Stimulated activated CD4-positive, alpha-beta T cell treated with anti-CD3 and anti-CD28 coated beads, Interleukin-1b, Interleukin-23, amount 100 ng/mL, for 24 hours (primary cell): Measurements from ENCODE around the gene PPP5C.
"Not testable (repeated sequence)": the region's sequence is repeated elsewhere in the genome, so short reads cannot be mapped to it uniquely, and the experiment has no call there.

ENCODE experiments used
- DNase-seq, 4 experiments: peaks; one replicate each; pipeline ENCODE4 v3.0.0-alpha.2; 2020; ENCODE audit warnings: low read depth in 4 of 4, low spot score in 1 of 4

The PPP5C gene

DNA sequence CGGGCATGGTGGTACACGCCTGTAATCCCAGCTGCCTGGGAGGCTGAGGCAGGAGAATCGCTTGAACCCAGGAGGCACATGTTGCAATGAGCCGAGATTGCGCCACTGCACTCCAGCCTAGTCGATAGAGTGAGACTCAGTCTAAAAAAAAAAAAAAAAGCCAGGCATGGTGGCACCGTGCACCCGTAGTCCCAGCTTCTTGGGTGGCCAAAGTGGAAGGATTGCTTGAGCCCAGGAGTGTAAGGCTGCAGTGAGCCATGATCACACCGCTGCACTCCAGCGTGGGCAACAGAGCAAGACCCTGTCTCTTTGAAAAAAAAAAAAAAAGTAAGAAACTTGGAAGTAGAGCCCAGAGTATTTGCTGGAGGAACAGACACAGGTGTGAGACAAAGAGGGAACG is 38.7 kb downstream of the PPP5C start:
- DNase-seq = no peak

DNA sequence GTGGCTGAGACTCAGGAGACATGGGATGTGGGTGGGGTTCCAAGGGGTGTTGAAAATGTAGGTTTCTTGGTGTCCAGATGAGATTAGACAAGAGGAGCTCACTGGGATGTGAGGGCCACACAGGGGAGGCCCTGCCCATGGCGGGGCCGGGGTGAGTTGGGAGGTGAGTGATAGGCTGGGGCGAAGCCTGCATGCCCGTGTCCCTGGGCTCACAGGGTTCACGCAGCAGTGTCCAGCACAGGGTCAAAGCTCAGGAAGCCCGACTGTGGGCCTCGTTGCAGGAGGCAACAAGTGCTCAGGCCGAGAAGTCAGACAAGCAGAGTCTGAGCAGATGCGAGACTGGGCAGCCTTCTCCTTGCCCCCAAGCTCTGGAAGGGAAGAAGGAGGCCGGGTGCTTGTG is 39.3 kb downstream of the PPP5C start:
- no peak for DNase-seq

DNA sequence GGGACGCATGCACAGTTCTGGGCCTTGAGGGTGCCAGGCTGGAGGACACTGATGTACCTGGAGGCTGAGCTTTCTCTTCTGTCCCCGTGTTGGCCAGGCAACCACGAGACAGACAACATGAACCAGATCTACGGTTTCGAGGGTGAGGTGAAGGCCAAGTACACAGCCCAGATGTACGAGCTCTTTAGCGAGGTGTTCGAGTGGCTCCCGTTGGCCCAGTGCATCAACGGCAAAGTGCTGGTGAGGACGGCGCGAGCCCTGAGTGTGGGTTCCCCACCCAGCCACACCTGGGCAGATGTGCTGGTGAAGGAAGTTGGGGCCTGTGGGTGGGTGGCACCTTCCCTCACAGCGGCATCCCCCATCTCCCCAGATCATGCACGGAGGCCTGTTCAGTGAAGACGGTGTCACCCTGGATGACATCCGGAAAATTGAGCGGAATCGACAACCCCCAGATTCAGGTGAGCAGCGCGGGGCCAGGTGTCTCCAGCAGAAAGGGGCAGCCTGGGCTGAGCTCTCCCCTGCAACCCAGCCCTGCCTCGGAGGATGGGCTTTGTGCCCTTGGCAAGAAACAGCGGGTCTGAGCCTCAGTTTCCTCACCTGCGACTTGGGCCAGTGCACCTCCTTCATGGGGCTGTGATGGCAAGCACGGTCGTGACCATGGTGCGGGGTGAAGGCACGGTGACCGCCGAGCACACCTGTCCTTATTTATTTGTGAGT is 40.3 kb downstream of the PPP5C start:
- DNase-seq = no peak

DNA sequence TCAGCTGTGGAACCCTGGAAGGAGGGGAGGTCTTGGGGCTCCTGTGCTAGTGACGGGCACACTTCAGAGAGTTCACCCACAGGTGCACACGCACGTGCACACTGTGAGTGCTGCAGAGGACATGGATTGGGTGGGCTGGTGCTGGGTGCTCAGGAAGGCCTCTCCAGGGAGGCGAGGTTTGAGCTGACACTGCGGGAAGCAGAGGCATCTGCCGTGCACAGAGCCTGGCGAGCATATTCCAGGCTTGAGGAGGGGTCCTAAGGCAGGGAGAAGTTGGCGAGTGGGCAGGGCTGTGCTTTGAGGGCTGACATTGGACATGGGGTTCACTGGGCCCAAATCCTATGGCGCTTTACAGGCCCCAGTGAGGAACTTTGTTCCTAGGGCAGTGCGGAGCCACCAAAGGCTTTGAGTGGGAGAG is 40.8 kb downstream of the PPP5C start:
- DNase-seq = no peak

DNA sequence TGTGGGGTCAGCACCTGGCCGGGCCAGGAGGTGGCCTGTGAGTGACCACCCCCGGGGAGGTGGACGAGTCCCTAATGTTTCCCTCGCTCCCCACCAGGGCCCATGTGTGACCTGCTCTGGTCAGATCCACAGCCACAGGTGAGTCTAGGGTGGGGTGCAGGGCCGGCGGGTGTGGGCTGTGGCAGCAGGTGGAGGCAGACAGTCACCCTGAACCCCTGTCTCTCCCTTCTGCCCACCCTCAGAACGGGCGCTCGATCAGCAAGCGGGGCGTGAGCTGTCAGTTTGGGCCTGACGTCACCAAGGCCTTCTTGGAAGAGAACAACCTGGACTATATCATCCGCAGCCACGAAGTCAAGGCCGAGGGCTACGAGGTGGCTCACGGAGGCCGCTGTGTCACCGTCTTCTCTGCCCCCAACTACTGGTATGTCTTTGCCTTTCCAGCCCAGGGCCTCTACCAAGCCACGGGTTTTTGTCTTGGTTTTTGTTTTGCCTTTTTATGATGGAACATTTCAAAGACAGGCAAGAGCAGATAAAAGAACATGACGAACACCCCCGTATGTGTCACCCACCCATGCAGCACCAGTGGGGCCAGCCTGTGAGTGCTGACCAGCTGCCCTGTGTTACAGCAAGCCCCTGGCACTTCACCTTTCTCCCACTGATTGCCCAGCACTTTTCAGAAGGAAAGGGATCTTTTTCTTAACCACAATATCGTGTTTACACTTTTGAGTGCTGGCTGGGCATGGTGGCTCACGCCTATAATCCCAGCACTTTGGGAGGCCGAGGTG is 41.6 kb downstream of the PPP5C start:
- no peak for DNase-seq

DNA sequence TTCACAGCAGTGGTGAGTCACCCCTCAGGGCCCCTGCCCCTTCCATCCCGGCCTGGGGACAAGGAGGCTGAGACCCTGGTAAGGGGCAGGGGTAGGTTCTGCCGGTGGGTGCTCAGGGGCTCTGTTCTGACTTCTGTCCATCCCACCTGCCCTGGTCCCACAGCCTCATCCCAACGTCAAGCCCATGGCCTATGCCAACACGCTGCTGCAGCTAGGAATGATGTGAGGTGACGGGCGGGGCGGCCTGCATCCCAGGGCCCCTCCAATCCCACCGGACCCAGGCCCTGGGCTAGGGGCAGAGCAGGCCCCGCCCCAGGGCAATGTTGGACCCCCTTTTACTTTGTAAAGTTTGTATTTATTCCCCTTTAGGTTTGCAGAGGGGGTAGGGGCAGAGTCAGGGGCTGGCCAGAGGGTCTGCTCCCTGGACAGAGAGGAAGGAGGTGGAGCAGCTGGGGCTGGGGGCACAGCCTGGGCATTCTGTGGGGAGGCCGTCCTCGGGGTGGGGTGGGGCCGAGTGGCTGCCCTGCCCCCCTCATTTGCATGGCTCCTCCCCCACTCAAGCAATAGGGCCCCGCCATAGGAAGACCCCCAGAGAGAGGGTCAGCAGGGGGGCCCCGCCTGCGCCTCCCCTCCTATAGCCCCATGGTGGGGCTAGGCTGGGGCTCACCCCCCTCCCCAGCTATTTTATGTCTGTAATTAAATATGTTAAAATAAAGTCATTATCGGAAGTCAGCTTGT is 43.4 kb downstream of the PPP5C start:
- DNase-seq = no peak

DNA sequence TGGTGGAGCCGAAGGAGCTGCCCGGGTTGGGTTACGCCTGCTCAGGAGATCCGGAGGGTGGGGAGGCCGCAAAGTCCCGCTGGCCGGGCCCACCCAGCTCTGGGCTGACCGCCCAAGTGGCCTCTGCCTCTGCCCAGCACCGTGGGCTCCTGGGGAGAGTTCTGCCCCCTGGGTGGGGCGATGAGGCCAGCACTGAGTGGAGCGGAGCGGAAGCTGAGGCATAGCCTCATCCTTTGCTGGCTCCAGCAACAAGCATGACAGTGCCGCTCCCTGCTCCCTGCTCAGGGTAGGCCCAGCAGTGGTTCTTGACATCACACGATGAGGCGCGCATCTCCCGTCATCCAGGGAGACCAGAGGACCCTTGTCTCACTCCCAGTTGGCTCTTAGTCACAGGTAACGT is 44.0 kb downstream of the PPP5C start:
- DNase-seq = no peak

DNA sequence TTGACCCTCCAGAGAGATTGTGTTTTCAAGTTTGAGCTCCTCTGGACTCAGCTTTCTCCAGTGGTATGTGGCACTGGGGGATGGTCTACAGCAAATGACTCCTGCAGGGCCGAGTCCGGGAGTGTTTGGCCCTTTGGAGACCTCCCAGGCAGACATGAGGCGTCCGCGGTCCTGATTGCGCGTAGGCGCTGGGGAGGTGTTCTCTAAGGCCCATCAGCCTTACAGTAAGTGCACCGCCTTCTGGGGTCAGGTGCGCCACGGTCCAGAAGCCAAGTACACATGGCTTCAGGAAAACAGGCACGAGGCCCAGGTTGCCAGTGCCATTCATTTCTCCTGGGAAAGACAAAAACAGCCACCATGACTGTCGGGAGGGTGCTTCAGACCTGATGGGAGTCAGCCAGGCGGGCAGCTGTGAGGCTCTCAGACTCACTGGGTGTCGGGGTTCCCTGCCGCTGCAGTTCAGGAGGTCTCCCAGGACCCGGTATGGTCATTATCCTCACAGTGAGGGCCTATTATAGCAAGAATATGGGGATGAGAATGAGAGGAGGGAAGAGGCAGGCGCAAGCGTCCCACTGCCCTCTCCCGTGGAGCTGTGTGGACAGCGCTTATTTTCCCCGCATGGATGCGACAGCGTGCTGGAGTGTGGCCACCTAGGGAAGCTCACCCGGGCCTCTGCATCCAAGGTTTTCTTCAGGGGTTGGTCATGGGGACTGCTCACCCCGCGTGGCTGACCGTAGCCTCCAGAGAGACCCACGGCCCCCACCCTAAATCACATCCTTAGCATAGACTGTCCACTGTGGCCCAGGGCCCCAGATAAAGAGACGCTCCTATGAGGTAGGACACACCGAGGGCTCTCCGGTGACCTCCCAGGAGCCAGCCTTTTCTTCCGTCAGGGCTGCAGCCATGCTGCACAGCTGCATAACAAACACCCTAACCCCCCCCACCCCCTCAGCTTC is 44.7 kb downstream of the PPP5C start:
- DNase-seq = no peak

DNA sequence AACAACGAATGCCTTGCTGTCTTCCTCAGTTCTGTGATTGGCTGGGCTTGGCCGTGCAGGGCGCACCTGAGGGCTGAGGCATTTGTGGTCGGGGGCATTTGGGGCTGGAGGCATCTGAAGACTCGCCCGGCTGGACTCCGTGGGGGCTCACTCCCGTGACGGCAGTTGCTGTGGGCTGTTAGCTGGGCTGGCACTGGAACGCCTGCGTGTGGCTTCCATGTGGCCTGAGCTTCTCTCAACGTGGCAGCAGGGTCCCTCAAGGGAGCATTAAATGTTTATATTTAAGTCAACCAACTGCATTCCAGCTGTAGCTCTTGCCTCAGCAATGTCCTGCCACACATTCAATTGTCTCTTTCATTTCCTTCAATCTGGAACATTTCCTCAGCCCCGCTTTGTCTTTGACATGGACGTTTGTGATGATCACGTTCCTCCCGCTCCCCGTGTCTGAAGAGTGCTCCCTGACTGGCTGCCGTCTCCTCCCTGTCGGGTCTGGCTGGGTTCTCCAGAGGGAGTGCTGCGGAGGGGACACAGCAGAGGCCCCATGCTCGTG is 45.4 kb downstream of the PPP5C start:
- no peak for DNase-seq

DNA sequence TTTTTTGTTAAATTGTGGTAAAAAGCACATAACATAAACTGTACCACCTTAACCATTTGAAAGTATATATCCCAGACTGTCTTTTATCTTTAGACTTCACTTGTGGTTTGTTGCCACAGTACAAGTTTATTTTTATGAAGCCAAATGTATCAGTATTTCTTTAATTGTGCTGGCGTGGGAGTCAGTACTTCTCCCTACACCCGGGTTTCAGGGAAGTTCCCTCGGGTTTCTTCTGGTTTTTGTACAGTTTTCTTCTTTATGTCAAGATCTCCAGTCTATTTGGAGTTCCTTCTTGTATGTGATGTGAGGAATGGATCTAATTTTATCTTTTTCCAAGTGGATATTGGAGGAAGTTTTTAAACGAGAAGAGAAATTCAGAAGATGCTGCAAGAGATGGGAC is 46.0 kb downstream of the PPP5C start:
- no peak for DNase-seq

DNA sequence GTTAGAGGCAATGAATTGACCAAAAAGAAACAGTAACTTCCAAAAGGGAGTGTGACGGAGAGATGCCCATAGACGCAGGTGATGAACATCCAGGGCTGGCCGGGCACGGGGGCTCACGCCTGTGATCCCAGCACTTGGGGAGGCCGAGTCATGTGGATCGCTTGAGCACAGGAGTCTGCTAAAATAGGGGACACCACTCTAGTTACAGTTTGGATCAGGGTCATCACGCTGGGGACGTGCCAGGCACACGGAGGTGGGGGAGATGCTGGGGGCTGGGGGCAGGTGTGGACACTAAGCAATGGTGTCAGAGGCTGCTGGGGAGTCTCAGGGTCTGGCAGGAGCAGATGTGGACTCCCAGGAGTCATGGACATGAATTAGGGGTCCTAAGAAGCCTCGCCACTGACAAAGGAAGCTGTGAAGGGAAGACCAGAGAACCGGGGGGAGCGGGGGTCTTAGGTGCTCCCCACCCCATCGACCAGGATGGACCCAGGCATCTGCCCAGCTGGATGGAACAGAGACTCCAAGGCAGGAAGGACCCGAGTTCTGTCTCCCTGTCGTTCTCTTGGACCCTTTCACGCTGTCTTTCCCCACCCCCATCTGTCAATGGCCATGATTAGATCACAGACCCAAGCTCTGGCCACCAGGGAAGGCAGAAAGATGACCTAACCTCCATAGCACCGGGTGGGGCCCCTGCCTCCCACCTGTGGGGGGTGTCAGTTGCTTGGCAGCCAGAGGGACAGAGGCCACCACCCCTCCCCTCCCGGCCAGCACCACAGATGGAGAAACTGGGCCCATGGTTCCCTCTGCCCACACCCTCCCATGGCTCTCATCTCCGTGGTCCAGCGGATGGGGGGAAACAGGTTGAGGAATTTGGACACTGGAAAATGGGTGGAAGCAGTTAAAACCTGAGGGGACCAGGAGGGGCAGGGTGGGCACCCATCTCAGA is 46.8 kb downstream of the PPP5C start:
- DNase-seq = no peak

DNA sequence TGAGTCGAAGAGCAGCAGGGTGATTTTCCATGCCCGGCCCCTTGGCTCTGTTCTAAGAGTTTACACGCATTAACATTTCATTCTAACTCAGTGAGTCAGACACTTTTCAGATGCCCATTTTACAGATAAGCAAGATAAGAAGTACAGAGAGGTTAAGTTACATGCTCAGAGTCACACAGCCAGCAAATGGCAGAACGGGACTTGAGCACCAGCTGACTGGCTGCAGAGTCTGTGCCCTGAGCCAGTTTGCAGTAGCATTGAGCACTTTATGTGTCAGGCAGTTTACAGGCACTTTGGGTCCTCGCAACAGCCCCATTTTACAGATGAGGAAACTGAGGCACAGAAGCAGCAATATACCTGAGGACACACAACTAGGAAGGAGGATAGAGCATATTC is 47.5 kb downstream of the PPP5C start:
- DNase-seq = no peak

DNA sequence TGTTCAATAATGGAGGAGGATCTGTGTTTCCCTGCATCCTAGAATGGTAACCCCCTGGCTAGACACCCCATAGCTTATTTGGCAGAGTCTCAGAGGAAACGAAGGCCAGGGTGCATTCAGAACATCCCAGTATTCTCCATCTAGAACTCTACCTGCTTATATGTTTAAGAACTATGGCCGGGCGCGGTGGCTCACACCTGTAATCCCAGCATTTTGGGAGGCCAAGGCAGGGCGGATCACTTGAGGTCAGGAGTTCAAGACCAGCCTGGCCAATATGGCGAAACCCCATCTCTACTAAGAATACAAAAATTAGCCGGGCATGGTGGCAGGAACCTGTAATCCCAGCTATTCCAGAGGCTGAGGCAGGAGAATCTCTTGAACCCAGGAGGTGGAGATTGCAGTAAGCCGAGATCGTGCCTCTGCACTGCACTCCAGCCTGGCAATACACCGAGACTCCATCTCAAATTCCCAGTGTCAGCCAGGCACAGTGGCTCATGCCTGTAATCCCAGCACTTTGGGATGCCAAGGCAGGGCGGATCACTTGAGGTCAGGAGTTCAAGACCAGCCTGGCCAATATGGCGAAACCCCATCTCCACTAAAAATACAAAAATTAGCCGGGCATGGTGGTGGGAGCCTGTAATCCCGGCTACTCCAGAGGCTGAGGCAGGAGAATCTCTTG is 51.1 kb downstream of the PPP5C start:
- DNase-seq = not testable (repeated sequence)

DNA sequence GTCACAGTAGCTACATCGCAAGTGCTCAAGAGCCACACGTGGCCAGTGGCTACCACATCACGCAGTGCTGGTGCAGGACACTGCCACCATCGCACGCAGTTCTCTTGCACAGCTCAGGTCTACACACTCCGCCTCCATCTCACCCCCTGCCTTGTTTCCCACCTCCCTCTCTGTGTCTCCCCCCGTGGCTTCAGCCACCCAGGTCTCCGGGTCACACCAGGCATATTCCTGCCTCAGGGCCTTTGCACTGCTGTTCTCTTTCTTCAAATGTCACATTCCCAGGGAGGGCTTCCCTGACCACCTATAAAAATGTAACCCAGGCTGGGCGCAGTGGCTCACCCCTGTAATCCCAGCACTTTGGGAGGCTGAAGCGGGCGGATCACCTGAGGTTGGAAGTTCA is 55.8 kb downstream of the PPP5C start:
- no peak for DNase-seq

DNA sequence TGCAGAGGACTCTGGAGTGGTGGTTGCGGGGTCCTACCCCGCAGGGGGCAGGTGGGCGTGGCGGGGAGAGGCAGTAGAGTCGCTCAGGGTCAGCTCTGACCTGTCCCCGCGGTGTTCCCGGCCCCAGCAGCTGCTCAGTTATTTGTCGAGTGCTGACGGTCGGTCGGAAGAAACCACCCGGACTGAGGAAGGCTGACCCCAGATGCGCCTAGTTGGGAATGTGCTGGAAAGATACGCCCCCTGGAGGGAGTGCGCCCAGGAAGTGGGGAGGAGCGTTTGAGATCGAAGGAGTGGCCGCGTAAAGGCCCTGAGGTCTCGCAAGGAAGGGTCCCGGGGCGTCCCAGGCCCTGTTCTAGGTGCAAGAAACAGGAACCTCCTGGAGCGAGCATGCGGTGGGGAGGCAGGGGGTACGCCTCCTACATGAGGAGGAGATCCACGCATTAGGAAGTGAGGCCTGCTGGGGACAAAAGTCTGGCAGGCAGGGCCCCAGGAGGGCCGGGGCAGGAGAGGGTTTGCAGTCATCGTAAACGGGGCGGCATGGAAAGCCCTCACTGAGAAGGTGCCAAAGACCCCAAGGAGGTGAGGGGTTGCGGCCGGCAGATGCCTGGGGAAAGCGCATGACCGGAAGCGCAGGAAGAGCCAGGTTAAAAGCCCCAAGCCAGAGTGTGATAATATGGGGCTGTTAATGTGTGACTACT is 57.3 kb downstream of the PPP5C start:
- DNase-seq = no peak

DNA sequence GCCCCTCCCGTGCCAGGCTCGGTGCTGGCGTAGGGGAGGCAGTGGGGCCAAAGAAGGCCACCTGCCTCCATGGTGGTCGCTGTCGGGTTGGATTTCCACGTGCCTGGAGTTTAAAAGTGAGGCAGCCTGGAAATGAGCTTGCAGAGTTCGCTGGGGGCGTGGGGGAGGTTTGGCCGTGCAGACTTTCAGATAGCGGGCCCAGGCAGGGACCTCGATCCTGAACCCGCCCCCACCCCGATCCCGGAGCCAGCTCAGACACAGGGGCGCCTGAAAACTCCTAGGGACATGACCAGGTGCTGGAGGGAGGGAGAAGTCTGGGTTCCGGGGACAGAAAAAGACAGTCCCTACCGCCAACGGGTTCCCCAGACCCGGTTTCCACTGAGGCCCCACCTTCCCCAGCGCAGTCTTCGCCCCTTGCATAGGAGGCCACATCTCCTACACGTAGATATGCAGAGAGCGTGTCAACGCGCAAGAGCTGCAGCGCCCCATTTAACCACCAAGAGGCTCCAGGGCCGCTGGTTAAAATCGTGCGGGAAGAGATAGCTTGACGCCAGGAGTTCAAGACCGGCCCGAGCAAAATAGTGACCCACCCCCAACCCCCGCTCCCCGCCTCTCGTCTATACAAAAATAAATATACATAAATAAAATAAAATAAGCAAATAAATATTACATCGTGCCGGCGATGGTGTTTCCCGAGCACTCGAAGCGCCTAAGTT is 58.0 kb downstream of the PPP5C start:
- no peak for DNase-seq

DNA sequence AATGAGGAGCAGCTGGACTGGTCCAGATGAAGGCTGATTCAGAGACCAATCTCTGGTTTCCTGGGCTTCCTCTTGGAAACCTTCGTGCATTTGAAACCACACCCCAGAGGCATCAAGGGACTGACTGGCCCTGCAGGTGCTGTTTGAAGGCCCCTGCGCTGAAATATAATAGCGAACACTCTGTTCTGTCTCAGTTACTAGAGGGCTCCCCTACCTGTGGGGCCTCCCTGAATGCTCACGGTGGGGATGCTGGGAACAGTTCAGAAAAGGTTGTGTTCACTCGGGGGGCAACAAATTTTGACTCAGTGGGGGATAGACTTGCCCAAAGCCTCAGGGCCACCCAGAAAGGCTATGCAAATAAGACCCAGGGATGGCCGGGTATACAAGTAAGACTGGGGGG is 60.1 kb downstream of the PPP5C start:
- DNase-seq = no peak
